MCF 10A (cell line): ENCODE measurements around the gene NLRC5. TPM values are rescaled to one million over a fixed set of nuclear protein-coding genes. Genes with fewer than 3 reads are reported as not detected.

Experiments
- BruUV-seq: library from RNA; stranded (reverse); fragments of 400-500 nt; replicated peaks from 2 replicates; lab custom pipeline; 2021; lab: Mats Ljungman, UMichigan
- CTCF ChIA-PET: fragments of 300-600 bp; sonication (Branson Sonifier 250); formaldehyde crosslinking; extraction: SDS; loops from one replicate; lab custom pipeline; 2021; ENCODE audit warnings: antibody characterized with exemption, inconsistent platforms; lab: Yijun Ruan, JAX
- POLR2A ChIA-PET: fragments of 300-600, 350-650 bp; sonication (Branson Sonifier 250); formaldehyde crosslinking; extraction: SDS; loops from one replicate; lab custom pipeline; 2020; ENCODE audit warnings: antibody characterized with exemption, inconsistent platforms; lab: Yijun Ruan, JAX
- DNase-seq: peaks from one replicate; pipeline ENCODE4 v3.0.0-alpha.2; 2018; ENCODE audit not compliant: unreplicated experiment
- H3K27ac Mint-ChIP-seq: one replicate; pipeline ENCODE4 v1.8.0; 2022; ENCODE audit warnings: mild to moderate bottlenecking, low read depth, mixed read lengths; ENCODE audit not compliant: unreplicated experiment
- H3K27me3 Mint-ChIP-seq: one replicate; pipeline ENCODE4 v1.8.0; 2022; ENCODE audit warnings: mixed read lengths; ENCODE audit not compliant: insufficient read depth, unreplicated experiment
- H3K36me3 Mint-ChIP-seq: one replicate; pipeline ENCODE4 v1.8.0; 2022; ENCODE audit warnings: mild to moderate bottlenecking, moderate library complexity, mixed read lengths; ENCODE audit not compliant: insufficient read depth, unreplicated experiment
- H3K4me1 Mint-ChIP-seq: one replicate; pipeline ENCODE4 v1.8.0; 2022; ENCODE audit warnings: mixed read lengths; ENCODE audit not compliant: insufficient read depth, unreplicated experiment
- H3K4me3 Mint-ChIP-seq: one replicate; pipeline ENCODE4 v1.8.0; 2022; ENCODE audit warnings: mild to moderate bottlenecking, moderate library complexity, mixed read lengths; ENCODE audit not compliant: unreplicated experiment
- H3K9me3 Mint-ChIP-seq: one replicate; pipeline ENCODE4 v1.8.0; 2022; ENCODE audit warnings: mixed read lengths; ENCODE audit not compliant: unreplicated experiment
- intact Hi-C: fragments of 100-400 bp; cut with micrococcal nuclease; formaldehyde crosslinking; loops from 2 replicates; pipeline ENCODE4 v1.14.1; 2022
- total RNA-seq: library from RNA; stranded (reverse); gene quantifications from 2 replicates; pipeline ENCODE4 v1.2.3, GENCODE V29; 2022
- TF ChIP-seq, protein P1 (sequence below): fragments of 200-600 bp; IDR thresholded peaks from one replicate; pipeline ENCODE4 v1.8.0; 2022; ENCODE audit warnings: antibody characterized with exemption, mild to moderate bottlenecking; ENCODE audit not compliant: unreplicated experiment

The NLRC5 gene
- total RNA-seq, 1 experiment from 2014 or later: 8.0 TPM

GRCh38 chr16:57023541-57024249 is 34.3 kb downstream of the NLRC5 start:
- POLR2A ChIA-PET: interaction anchor here (0.6 kb wide), 1 partner anchor 54 kb away, joined by 3 read pairs; no protein-coding TSS in a partner anchor
- BruUV-seq: no TSS peak
- DNase-seq: no peak
- TF ChIP-seq, protein P1, sequence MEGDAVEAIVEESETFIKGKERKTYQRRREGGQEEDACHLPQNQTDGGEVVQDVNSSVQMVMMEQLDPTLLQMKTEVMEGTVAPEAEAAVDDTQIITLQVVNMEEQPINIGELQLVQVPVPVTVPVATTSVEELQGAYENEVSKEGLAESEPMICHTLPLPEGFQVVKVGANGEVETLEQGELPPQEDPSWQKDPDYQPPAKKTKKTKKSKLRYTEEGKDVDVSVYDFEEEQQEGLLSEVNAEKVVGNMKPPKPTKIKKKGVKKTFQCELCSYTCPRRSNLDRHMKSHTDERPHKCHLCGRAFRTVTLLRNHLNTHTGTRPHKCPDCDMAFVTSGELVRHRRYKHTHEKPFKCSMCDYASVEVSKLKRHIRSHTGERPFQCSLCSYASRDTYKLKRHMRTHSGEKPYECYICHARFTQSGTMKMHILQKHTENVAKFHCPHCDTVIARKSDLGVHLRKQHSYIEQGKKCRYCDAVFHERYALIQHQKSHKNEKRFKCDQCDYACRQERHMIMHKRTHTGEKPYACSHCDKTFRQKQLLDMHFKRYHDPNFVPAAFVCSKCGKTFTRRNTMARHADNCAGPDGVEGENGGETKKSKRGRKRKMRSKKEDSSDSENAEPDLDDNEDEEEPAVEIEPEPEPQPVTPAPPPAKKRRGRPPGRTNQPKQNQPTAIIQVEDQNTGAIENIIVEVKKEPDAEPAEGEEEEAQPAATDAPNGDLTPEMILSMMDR: no peak
- Mint-ChIP-seq H3K4me3 (no peak overlapping the region), H3K27me3 (no peaks in the 10 kb centered on the region), H3K36me3 (peaks cover 15% of the 10 kb centered on the region), H3K27ac (no peak overlapping the region), H3K9me3 (no peaks in the 10 kb centered on the region), H3K4me1 (no peaks in the 10 kb centered on the region)
- CTCF ChIA-PET: interaction anchor here (1.1 kb wide), 1 partner anchor 60 kb away, joined by 5 read pairs; no protein-coding TSS in a partner anchor
- intact Hi-C loops: no loop called here

- H3K9me3 Mint-ChIP-seq: peaks cover 4% of the 10 kb centered on the region
- H3K4me1 Mint-ChIP-seq: peaks cover 6% of the 10 kb centered on the region
- TF ChIP-seq, protein P1: no peak
- ChIA-PET CTCF (no interaction called here), POLR2A (interaction anchor here (0.7 kb wide), 1 partner anchor 88 kb away, joined by 3 read pairs; no protein-coding TSS in a partner anchor)
- H3K27ac Mint-ChIP-seq: no peak overlapping the region
- peaks cover 6% of the 10 kb centered on the region for H3K36me3 Mint-ChIP-seq
- H3K27me3 Mint-ChIP-seq: no peaks in the 10 kb centered on the region
- BruUV-seq: no TSS peak
- no peak overlapping the region for H3K4me3 Mint-ChIP-seq
- intact Hi-C loops: no loop called here
- no peak for DNase-seq
These were observed 35.7 kb downstream of the NLRC5 start for GRCh38 chr16:57024894-57025680.

- no peak overlapping the region for H3K4me3 Mint-ChIP-seq
- H3K9me3 Mint-ChIP-seq: peaks cover 10% of the 10 kb centered on the region
- H3K4me1 Mint-ChIP-seq: peaks cover 6% of the 10 kb centered on the region
- no peaks in the 10 kb centered on the region for H3K36me3 Mint-ChIP-seq
- TF ChIP-seq, protein P1: no peak
- no peak for DNase-seq
- CTCF ChIA-PET: interaction anchor here (0.5 to 1.8 kb wide), 3 partner anchors 35 to 278 kb away, joined by 3 read pairs; no protein-coding TSS in a partner anchor
- no peak overlapping the region for H3K27ac Mint-ChIP-seq
- POLR2A ChIA-PET: no interaction called here
- no peaks in the 10 kb centered on the region for H3K27me3 Mint-ChIP-seq
- intact Hi-C loops: no loop called here
- no TSS peak for BruUV-seq
These were observed 36.8 kb downstream of the NLRC5 start for GRCh38 chr16:57025941-57026777.
